HL-60 (cell line): ENCODE measurements around the gene MERTK.

ENCODE experiments used
- DNase-seq, 2 experiments: peaks; one replicate each; pipeline ENCODE4 v3.0.0-alpha.2; 2010 to 2020; ENCODE audit warnings: low read depth in 1 of 2, low spot score in 1 of 2
- H3K27ac ChIP-seq: fragments of 250-450 bp; sonication (Bioruptor Pico); replicated peaks from 2 replicates; pipeline ENCODE4 v1.5.1; 2020; ENCODE audit warnings: mild to moderate bottlenecking, moderate library complexity
- H3K27me3 ChIP-seq: fragments of 250-450 bp; sonication (Bioruptor Pico); 2 replicates; pipeline ENCODE4 v1.5.1; 2021; ENCODE audit warnings: mild to moderate bottlenecking, moderate library complexity; ENCODE audit not compliant: insufficient read depth, poor library complexity, severe bottlenecking
- H3K4me3 ChIP-seq: replicated peaks from 2 replicates; pipeline ENCODE4 v1.5.1; 2011; ENCODE audit warnings: mild to moderate bottlenecking, control low read depth, low read length; ENCODE audit not compliant: insufficient read depth
- CTCF ChIP-seq: IDR thresholded peaks from one replicate; pipeline ENCODE4 v1.5.1; 2011; ENCODE audit warnings: low read length, control low read depth, inconsistent platforms; ENCODE audit not compliant: insufficient read depth
- GABPA ChIP-seq: IDR thresholded peaks from 2 replicates; pipeline ENCODE4 v1.6.1; 2012; ENCODE audit warnings: low read depth
- POLR2AphosphoS5 ChIP-seq: IDR thresholded peaks from 2 replicates; pipeline ENCODE4 v1.6.1; 2012; ENCODE audit warnings: low read depth
- REST ChIP-seq: IDR thresholded peaks from 2 replicates; pipeline ENCODE4 v1.6.1; 2012; ENCODE audit warnings: low read depth; ENCODE audit not compliant: insufficient replicate concordance
- SPI1 ChIP-seq: IDR thresholded peaks from 2 replicates; pipeline ENCODE4 v1.6.1; 2012; ENCODE audit warnings: low read depth, mild to moderate bottlenecking, borderline replicate concordance

MERTK gene

GRCh38 chr2:111985514-111985913 lies 87.1 kb downstream of the MERTK start:
- Histone ChIP-seq H3K27ac (no peak overlapping the region), H3K27me3 (no peaks in the 10 kb centered on the region), H3K4me3 (no peak overlapping the region)
- no peak for DNase-seq
- TF ChIP-seq REST (no peak), GABPA (no peak), SPI1 (no peak)

GRCh38 chr2:111986116-111986900 lies 87.9 kb downstream of the MERTK start:
- Histone ChIP-seq H3K4me3 (no peak overlapping the region), H3K27me3 (no peaks in the 10 kb centered on the region), H3K27ac (no peak overlapping the region)
- no peak for TF ChIP-seq GABPA
- TF ChIP-seq POLR2AphosphoS5: no peak
- no peak for TF ChIP-seq CTCF
- no peak for TF ChIP-seq SPI1
- no peak for TF ChIP-seq REST
- DNase-seq: no peak

GRCh38 chr2:111990375-111990774 lies 92.0 kb downstream of the MERTK start:
- H3K27me3 ChIP-seq: no peaks in the 10 kb centered on the region
- no peak for TF ChIP-seq GABPA
- TF ChIP-seq SPI1: no peak
- TF ChIP-seq REST: no peak
- no peak for TF ChIP-seq POLR2AphosphoS5
- no peak for TF ChIP-seq CTCF
- no peak overlapping the region for H3K27ac ChIP-seq
- H3K4me3 ChIP-seq: no peak overlapping the region
- DNase-seq: no peak
